GM21528 (cell line): ENCODE data around the gene NPTX1.
"Not testable (repeated sequence)": the region's sequence is repeated elsewhere in the genome, so short reads cannot be mapped to it uniquely, and the experiment has no call there.

Experiments
- ATAC-seq: cut with Tn5 transposase; IDR thresholded peaks from one replicate; pipeline ENCODE4 v1.9.1; 2021; ENCODE audit warnings: mild to moderate bottlenecking, moderate library complexity; ENCODE audit not compliant: unreplicated experiment, low FRiP score

Gene NPTX1

DNA sequence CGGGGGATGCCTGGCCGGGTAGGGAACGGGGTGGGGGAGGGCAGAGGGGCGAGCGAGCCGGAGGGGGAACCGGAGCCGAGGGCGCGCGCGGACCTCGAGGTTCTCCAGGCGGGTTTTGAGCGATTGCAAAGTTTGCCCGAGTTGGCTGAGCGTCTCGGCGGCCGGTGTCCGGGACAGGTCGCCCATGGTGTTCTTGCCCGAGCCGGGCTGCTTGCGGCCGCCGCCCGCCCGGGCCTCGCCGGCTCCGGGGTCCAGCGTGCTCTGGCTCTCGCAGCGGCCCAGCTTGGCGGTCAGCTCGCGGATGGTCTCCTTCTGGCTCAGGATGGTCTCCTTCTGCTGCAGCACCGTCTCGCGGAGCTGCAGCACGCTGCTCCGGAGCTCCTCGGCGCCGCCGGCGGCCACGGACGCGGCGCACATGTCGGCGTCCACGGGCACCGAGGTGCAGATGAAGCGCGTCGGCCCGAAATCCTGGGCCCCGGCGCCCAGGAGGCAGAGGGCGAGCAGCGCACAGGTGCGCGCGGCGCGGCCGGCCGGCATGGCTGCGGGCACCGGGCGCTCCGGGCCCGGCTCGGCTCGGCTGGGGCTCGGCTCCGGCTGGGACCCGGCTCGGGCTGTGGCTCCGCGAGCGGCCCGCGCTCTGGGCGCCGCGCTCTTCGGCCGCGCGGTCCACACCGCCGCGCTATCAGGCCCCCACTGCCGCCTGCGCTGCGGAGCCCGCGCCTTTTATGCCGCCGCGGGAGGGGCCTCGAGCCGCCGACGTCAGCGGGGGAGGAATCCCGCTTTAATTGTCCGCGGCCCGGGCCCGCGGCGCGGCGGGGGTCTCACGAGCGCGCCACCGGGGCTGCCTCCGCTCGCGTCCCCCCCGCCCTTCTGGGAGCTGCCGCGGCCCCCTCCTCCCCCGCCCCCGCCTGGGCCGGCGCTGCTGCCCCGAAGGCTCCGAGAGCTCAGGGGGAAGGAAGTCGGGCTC is at the start of gene NPTX1:
NPTX1 (minus strand) TSS at position 698 of the 967 bp plus-strand sequence; CDS start at position 537, 161 bp downstream.
- ATAC-seq = no peak

- ATAC-seq = no peak
Observed at GRCh38 chr17:80523956-80524712, 47.7 kb upstream of the NPTX1 start.

DNA sequence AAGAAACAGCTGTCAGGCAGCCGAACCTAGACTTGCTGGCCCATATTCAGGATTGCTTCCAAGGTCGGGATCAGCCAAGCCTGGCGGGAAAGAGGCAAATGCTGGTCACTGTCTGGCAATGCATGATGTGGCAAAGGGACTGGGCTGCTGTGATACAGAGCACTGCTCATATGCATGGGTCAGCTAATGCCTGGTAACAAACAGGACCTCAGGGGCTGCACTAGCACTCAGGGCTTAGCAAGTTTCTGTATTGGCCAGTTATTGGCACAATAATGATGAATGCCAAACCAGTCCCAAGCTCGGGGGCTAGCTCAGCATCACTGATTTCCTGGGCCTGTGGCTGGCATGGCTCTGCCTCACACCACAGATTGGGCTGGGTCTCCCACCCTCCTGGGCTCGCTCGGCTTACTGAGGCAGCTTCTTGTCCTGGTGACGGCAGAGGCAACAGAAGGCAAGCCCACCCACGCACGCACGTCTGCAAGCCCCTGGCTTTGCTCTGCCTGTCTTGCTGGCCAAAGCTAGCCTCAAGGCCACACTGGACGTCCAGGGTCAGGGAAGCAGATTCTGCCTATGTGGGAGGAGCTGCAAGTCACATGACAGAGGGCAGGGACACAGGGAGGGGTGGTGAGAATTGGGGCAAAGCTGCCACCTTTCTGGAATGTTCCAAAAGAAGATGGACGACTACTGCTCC is 46.8 kb upstream of the NPTX1 start:
- ATAC-seq = no peak

DNA sequence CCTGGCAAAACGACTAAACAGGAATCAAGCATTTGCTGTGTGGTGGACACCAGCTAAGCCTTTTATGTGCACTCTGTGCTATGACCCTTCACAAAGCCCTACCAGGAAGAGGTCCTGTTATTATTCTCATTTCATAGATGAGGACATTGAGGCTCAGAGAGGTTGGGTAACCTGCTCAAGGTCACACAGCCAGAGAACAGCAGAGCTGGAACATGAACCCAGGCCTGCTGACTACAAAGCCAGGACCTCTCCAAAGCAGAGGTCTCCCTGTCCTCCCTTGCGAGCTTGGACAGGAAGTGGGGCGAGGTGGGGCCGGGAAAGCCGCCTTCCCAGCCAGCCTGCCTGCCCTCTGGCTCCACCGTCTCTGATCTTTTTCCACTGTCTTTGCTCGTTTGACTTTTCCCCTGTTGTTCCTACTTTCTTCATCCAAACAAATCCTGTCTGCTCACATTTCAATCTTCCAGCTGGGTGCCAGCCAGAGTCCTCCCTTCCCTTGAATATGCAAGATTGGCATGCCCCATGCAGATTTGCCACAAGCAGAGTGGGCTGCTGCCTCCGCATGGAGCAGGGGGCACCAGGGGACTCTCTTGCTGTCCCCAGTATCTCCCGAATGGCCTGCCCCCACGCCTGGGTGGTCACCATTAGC is 44.5 kb upstream of the NPTX1 start:
- ATAC-seq = no peak

DNA sequence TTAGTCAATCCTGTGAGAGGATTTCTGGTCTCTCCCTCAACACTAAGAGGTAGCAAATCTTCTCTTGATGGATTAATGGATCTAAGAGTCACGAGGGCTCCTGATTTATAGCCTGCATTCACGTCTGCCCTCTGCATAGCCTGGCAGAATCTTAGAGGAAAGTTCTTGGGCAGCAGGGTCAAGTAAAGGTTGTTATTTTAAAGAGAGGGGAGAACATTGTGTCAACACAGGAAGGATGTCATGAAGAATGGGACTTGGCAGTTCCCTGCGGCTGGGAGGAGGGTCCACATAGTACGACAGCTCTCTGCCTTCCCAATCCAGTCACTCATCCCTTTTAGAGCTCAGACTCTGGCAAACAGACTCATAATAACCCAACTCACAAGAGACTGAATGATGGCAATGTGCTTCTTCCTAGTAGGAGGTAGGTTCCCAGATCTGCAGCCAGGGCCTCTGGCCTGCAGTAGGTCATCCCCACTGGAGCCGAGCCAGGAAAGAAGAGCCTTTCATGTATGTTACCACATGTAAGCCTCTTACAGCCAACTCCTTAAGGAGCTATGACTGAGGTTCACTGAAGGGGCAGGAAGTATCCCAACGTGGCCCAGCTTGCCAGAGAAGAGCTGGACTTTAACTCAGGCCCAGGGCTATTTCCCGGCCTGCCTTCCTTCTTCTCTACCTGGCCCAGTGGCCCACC is 42.8 kb upstream of the NPTX1 start:
- no peak for ATAC-seq

GRCh38 chr17:80518392-80518791 is 42.0 kb upstream of the NPTX1 start:
- no peak for ATAC-seq

GRCh38 chr17:80517641-80518040 is 41.2 kb upstream of the NPTX1 start:
- no peak for ATAC-seq

DNA sequence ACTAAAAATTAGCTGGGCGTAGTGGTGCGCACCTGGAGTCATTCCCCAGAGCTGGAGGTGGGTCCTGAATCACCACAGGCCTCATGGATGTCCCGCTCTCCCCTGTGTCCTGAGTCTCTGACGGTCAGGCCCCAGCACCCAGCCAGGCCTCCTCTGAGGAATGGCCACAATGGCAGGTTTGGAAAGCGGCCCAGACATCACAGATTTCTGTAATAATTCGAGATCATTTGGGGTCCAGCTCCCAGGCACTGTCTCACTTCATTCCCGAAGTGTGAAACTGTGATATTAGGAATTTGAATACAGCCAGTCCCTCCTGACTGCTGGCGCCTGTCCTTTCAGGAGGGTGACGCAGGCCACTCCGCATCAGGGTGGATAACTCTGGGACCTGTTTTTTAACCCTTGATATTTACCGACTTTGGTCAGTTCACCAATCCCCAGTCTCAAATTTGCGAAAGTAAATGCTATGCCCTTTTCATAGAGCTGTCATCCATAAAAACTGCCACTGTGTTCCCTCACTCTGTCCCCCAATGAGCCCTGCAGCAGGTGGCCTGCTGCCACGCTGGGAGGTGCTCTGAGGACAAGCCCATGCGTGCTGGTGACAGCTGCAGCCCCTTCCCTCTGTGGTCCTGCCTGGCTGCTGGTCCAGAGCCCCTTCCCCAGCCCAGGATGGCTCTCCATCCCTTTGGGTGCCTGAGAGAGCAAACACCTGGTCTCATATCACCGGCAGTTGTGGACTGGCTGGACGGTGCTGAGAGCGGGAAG is 39.9 kb upstream of the NPTX1 start:
- no peak for ATAC-seq

- no peak for ATAC-seq
Observed at GRCh38 chr17:80513892-80514291, 37.5 kb upstream of the NPTX1 start.

DNA sequence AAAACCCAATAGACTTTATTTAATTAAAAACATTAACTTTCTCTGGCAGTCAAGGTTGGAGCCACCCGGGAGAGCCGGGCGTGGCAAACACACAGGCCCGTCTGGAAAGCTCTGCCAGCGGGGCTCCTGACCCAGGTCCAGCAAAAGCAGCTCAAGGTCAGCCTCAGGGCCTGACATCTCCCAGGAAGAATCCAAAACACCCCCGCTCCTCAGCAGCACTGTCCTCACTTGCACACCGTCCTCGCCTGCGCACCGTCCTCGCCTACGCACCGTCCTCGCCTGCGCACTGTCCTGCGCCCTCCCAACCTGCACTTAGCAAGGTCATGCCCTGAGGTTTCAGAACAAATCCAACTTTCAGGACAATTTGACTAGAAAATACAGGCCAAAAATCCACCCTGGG is 36.8 kb upstream of the NPTX1 start:
- no peak for ATAC-seq

GRCh38 chr17:80512233-80512632 is 35.8 kb upstream of the NPTX1 start:
- no peak for ATAC-seq

DNA sequence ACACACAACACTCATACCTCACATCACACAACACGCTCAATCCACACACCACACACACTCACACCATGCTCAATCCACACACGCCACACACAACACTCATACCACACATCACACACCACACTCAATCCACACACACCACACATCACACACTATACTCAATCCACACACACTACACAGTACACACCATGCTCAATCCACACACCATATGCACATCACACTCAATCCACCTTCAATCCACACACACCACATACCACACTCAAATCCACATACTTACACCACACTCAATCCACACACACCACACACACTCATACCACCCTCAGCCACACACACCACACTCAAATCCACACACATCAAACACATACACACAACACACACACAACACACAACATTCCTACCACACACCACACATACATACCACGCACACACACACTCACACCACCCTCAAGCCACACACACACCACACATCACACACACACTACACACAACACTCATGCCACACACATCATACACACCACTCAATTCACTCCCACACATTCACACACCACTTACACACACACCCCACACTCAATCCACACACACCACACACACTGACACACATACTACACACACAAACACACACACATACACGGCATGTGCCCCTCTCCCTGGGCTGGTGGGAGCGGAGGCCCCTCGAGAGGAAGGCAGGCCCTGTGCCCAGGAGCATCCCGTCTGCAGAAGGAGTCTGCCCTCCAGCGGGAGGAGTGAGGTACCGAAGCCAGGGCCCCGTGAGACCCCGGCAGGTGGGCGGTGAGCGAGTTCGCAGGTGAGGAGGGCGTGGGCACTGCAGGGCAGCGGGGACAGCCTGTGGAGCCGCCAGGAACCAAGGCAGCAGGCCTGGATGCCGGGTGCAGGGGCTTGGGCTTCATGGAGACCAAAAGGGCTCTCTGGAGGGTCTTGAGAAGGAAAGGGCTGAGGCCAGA is 35.1 kb upstream of the NPTX1 start:
- ATAC-seq = no peak

GRCh38 chr17:80510772-80511171 is 34.4 kb upstream of the NPTX1 start:
- no peak for ATAC-seq

DNA sequence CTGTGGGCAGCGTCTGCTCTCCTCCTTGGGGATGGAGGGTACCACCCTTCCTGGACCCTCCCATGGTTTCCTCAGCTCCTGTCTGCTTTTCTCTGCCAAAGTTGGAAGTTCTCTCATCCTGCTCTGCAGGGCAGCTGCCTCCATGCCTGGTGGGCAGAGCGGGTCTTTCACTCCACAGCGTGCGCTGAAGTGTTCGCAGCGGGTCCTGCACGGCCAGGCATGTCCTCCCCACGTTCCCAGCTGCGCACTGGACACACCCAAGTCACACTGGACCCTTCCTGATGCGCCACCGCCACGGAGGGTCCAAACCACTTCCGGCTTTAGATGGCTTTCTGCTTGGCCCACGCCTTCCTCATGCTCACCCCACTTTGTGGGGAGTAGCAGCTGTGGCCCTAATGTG is 33.7 kb upstream of the NPTX1 start:
- ATAC-seq = no peak

DNA sequence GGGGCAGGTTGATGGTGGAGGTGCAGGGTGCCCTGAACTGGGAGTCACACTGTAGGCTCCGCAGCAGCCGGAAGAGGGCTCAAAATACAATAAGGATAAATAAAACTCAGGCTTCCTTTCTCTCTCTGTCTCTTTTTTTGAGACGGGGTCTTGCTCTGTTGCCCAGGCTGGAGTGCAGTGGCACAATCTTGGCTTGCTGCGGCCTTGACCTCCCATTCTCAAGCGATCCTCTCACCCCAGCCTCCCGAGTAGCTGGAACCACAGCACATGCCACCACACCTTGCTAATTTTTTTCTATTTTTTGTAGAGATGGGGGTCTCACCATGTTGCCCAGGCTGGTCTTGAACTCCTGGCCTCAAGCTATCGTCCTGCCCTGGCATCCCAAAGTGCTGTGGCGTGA is 32.9 kb upstream of the NPTX1 start:
- ATAC-seq = no peak

DNA sequence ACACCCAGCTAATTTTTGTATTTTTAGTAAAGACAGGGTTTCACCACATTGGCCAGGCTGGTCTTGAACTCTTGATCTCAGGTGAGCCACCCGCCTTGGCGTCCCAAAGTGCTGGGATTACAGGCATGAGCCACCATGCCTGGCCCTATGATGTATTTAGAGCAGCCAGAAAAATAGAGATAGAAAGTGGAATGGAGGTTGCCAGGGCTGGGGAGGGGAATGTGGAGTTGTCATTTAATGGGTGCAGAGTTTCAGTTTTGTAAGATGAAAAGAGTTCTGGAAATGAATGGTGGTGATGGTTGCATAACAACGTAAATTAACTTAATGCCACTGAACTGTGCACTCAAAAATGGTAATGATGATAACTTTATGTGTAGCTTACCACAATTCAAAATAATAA is 31.6 kb upstream of the NPTX1 start:
- no peak for ATAC-seq

DNA sequence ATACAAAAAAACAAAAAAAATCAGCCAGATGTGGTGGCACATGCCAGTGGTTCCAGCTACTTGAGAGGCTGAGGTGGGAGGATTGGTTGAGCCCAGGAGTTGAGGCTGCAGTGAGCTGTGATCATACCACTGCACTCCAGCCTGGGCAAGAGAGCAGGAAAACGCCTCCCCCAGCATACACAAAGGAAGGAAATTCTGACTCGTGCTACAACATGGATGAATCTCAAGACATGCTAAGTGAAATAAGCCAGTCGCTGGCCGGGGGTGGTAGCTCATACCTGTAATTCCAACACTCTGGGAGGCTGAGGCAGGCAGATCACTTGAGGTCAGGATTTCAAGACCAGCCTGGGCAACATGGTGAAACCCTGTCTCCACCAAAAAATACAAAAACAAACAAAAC is 30.8 kb upstream of the NPTX1 start:
- not testable (repeated sequence) for ATAC-seq
